ENCODE data around the gene CSTF3.
"Not testable (repeated sequence)": the region's sequence is repeated elsewhere in the genome, so short reads cannot be mapped to it uniquely, and the experiment has no call there.

The CSTF3 gene

DNA sequence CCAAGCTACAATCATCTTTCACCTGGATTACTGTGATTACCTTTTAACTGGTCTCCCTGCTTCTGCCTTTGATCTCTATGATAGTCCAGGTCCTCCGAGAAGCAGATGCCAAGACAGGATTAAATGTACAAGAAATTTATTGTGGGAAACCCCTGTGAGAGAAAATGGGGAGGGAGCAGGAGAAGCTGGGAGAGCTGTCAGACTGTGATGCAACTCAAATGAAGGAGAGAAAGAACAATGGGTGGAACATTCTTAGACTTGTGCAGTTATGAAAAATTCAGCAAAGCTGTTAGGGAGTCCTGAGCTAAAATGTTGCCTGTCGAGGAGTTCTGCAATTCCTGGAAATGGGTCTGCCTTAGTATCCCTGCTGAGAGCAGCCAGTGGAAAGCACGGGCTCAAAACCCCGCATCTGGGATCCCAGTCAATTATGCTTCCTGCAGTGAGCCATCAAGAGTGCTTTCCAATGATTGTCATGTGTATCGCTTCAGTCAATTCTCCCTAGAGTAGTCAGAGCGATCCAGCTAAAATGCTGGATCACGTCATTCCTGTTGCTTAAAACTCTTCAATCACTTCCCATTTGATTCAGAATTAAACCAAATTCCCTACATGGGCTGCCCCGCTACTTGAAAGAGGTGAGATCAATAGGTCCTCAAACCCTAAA is 16.5 kb upstream of the CSTF3 start:
- no peak for DNase-seq (ENCODE audit: low spot score)
- Mint-ChIP-seq H3K27me3 (ENCODE audit: low read depth) (no peaks in the 10 kb centered on the region), H3K36me3 (ENCODE audit: low read depth) (peaks cover 2% of the 10 kb centered on the region), H3K4me3 (no peak overlapping the region), H3K27ac (no peak overlapping the region), H3K9me3 (peaks cover 3% of the 10 kb centered on the region), H3K4me1 (ENCODE audit: low read depth) (peaks cover 13% of the 10 kb centered on the region)

DNA sequence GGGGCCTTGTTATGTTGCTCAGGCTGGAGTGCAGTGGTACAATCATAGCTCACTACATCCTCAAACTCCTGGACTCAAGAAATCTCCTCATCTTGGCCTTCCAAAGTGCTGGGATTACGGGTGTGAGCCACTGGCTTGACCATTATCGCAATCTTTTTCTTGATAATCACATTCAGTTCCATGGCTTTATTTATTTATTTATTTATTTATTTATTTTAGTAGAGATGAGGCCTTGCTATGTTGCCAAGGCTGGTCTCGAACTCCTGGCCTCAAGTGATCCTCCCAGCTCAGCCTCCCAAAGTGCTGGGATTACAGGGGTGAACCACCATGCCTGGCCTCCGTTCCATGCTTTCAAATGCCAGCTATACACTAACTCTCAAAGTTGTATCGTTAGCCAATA is 15.5 kb upstream of the CSTF3 start:
- DNase-seq (ENCODE audit: low spot score); H3K27ac Mint-ChIP-seq; H3K36me3 Mint-ChIP-seq (ENCODE audit: low read depth); H3K9me3 Mint-ChIP-seq; H3K27me3 Mint-ChIP-seq (ENCODE audit: low read depth); H3K4me3 Mint-ChIP-seq: not testable (repeated sequence)
- H3K4me1 Mint-ChIP-seq (ENCODE audit: low read depth), result peaks cover 13% of the 10 kb centered on the region

DNA sequence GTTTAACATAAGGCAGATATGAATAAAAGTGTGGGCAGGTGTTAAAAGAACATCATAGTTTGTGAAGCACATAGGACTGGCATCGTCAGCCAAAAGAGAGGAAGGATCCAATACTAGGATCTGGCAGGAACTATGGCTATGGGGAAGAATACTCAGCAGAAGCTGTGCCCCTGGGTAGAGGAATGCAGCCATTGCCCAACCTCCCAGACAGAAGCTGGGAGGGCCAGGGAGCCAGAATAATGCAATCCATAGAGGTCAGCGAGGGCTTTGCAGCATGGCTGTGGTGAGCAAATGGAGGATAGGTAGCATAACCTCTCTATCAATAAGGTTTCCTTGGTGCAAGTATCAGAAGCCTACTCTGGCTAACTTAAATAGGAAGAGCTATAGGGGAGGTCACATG is 11.7 kb upstream of the CSTF3 start:
- Mint-ChIP-seq H3K9me3 (no peaks in the 10 kb centered on the region), H3K36me3 (ENCODE audit: low read depth) (no peaks in the 10 kb centered on the region), H3K4me1 (ENCODE audit: low read depth) (no peaks in the 10 kb centered on the region), H3K4me3 (no peak overlapping the region), H3K27me3 (ENCODE audit: low read depth) (no peaks in the 10 kb centered on the region), H3K27ac (no peak overlapping the region)
- DNase-seq (ENCODE audit: low spot score), result no peak

DNA sequence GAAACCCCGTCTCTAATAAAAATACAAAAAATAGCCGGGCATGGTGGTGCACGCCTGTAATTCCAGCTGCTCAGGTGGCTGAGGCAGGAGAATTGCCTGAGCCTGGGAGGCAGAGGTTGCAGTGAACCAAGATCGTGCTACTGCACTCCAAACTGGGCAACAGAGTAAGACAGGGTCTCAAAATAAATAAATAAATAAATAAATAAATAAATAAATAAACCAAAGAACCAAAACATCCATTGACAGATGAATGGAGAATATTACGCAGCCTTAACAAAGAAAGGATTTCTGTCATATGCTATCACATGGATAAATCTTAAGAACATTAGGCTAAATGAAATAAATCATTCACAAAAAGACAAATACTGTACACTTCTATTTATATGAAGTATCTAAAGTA is 11.1 kb upstream of the CSTF3 start:
- no peaks in the 10 kb centered on the region for H3K4me1 Mint-ChIP-seq (ENCODE audit: low read depth)
- no peak overlapping the region for H3K4me3 Mint-ChIP-seq
- H3K27me3 Mint-ChIP-seq (ENCODE audit: low read depth), result no peaks in the 10 kb centered on the region
- no peaks in the 10 kb centered on the region for H3K36me3 Mint-ChIP-seq (ENCODE audit: low read depth)
- DNase-seq (ENCODE audit: low spot score), result no peak
- H3K9me3 Mint-ChIP-seq, result no peaks in the 10 kb centered on the region
- no peak overlapping the region for H3K27ac Mint-ChIP-seq

DNA sequence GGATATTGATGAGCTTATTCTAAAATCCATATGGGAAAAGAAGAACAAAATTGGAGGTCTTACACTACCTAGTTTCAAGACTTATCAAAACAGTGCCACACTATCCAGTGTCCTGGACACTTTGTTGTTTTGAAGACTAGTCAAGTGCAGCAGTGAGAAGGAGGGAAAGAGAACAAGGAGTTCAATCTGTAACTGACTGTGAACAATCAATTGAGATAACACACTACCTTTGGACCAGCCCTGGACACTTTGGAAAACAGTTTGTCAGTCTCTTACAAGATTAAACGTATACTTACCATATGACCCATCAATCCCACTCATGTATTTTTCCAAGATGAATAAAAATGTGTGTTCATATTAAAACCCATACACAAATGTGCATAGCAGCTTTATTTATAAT is 10.0 kb upstream of the CSTF3 start:
- Mint-ChIP-seq H3K9me3 (no peaks in the 10 kb centered on the region), H3K27me3 (ENCODE audit: low read depth) (no peaks in the 10 kb centered on the region), H3K27ac (no peak overlapping the region), H3K4me3 (no peak overlapping the region), H3K4me1 (ENCODE audit: low read depth) (no peaks in the 10 kb centered on the region), H3K36me3 (ENCODE audit: low read depth) (no peaks in the 10 kb centered on the region)
- no peak for DNase-seq (ENCODE audit: low spot score)

DNA sequence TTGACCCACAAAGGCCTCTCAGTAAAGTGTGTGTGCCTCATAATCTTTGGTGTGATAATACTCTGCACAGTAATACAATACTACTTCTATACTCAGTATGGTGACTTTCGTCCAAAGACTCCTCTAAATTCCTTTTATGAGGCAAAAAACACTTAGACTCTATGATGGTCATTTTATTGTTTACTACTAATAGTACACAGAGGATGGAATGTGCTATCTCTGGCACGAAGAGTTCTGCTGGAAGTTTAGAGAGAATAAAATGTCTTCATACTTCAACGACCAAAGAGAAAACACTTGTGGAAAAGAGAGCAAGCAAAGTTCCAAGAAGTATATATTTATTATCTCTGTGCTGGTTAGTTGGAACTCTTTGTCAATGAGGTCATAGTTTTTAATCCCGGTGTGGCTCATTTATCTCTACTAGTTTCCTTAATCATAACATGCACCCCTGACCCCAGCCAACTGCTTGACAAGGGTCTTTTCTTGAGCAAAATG is 7.5 kb upstream of the CSTF3 start:
- H3K36me3 Mint-ChIP-seq (ENCODE audit: low read depth), result no peaks in the 10 kb centered on the region
- no peaks in the 10 kb centered on the region for H3K9me3 Mint-ChIP-seq
- H3K4me3 Mint-ChIP-seq, result no peak overlapping the region
- H3K27ac Mint-ChIP-seq, result no peak overlapping the region
- no peaks in the 10 kb centered on the region for H3K4me1 Mint-ChIP-seq (ENCODE audit: low read depth)
- no peaks in the 10 kb centered on the region for H3K27me3 Mint-ChIP-seq (ENCODE audit: low read depth)
- DNase-seq (ENCODE audit: low spot score), result no peak

DNA sequence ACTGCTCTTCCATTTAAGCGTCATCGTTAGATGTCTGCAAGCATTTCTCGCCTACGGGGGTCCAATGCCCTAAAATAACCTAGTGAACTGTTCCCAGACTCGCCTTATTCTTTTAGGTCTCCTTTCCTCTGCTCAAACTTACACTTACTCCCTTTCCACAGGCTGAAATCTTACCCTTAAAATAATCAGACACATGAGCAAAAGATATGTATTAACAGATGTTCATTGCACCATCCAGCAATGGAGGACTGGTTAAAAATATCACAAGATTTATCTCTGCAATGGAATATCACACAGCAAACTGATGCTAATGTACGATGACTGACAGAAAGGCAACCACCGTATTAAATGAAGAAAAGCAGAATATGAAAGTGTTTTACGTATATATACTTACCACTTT is 1.6 kb upstream of the CSTF3 start:
- no peaks in the 10 kb centered on the region for H3K27me3 Mint-ChIP-seq (ENCODE audit: low read depth)
- H3K27ac Mint-ChIP-seq, result peak overlapping the region; percentile 78
- H3K9me3 Mint-ChIP-seq, result no peaks in the 10 kb centered on the region
- H3K36me3 Mint-ChIP-seq (ENCODE audit: low read depth), result peaks cover 24% of the 10 kb centered on the region
- peaks cover 30% of the 10 kb centered on the region for H3K4me1 Mint-ChIP-seq (ENCODE audit: low read depth)
- peak overlapping the region; percentile 76 for H3K4me3 Mint-ChIP-seq
- no peak for DNase-seq (ENCODE audit: low spot score)

DNA sequence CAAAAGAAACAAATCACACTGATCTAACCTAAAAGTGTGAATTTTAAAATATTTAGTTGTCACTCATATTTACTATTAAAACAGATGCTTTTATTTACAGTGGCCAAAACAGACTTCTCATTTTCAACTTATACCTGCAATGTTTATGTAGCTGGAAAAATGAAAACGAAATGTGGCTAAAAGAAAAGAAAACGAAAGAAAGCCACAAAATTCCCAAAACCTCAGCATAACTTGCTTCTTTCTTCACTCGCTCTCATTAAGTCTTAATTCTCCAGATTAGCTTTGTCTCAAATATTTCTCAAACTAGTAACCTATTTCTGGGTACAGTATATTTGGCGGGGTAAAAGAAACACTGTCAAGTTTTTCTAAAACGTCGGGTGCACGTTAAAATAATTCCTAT is 693 bp downstream of the CSTF3 start:
- Mint-ChIP-seq H3K27me3 (ENCODE audit: low read depth) (no peaks in the 10 kb centered on the region), H3K9me3 (no peaks in the 10 kb centered on the region), H3K4me1 (ENCODE audit: low read depth) (peaks cover 42% of the 10 kb centered on the region), H3K4me3 (peak overlapping the region; percentile 96), H3K36me3 (ENCODE audit: low read depth) (peaks cover 30% of the 10 kb centered on the region), H3K27ac (peak overlapping the region; percentile 97)
- no peak for DNase-seq (ENCODE audit: low spot score)

DNA sequence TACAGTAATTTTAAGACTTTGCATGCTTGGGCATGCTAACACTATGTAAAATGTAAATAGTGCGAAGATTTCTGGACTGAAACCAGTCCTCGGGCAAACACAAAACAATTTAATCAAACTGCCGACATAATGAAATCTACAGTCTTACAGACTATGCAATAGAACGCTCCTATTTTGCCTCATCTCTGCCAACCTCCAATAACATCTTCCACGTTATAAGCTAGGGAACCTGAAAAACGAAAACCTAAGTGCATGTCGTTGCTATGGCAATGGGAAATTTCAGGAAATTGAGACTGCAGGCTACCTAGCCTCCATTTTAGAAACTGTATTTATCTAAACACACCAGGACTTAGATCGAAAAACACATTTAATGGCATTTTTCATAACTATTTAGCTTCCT is 1.1 kb downstream of the CSTF3 start:
- DNase-seq (ENCODE audit: low spot score), result no peak
- Mint-ChIP-seq H3K9me3 (no peaks in the 10 kb centered on the region), H3K4me3 (peak overlapping the region; percentile 96), H3K27me3 (ENCODE audit: low read depth) (no peaks in the 10 kb centered on the region), H3K36me3 (ENCODE audit: low read depth) (peaks cover 33% of the 10 kb centered on the region), H3K4me1 (ENCODE audit: low read depth) (peaks cover 43% of the 10 kb centered on the region), H3K27ac (peak overlapping the region; percentile 97)

DNA sequence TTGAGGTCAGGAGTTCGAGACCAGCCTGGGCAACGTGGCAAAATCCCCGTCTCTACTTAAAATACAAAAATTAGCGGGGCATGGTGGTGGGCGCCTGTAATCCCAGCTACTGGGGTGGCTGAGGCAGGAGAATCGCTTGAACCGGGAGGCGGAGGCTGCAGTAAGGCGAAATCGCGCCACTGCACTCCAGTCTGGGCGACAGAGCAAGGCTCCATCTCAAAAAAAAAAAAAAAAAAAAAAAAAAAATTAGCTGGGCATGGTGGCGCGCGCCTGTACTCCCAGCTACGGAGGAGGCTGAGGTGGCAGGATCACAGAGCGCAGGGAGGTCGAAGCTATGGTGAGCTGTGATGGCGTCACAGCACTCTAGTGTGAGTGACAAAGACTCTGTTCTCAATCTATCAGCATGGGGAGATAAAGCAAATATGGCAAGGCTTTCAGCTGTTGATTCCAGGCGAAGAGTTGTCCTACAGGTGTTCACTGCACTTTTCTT is 1.9 kb downstream of the CSTF3 start:
- DNase-seq (ENCODE audit: low spot score); H3K27me3 Mint-ChIP-seq (ENCODE audit: low read depth); H3K9me3 Mint-ChIP-seq: not testable (repeated sequence)
- Mint-ChIP-seq H3K27ac (peak overlapping the region; percentile 50), H3K4me3 (peak overlapping the region; percentile 96), H3K36me3 (ENCODE audit: low read depth) (peaks cover 37% of the 10 kb centered on the region), H3K4me1 (ENCODE audit: low read depth) (peaks cover 43% of the 10 kb centered on the region)

DNA sequence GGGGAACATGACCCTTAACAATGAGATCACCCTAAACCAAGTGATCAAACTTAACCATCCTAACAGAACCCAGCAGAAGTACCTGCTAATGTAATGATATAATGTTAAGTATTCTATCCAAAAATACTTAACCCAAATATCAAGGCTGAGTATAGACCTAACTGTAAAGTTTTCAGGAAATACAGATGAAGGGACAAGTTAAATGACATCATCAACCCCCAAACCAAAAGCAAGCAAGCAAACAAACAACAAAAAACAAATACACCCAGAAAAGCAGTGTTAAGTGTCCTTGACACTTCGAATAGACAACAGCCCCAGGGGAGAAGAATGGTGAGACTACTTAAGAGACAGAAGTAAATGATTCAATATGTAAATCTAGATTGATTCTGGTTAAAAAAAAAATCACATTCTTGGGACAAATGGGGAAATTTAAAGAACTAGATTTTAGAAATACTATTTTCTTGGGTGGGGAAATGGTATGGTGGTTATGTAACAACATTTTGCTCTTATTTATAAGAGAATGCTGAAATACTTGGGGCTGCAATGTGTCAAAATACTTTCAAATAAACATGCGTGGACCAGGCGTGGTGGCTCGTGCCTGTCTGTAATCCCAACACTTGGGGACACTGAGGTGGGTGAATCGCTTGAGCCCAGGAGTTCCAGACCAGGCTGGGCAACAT is 2.5 kb downstream of the CSTF3 start:
- Mint-ChIP-seq H3K36me3 (ENCODE audit: low read depth) (peaks cover 38% of the 10 kb centered on the region), H3K9me3 (no peaks in the 10 kb centered on the region), H3K27me3 (ENCODE audit: low read depth) (no peaks in the 10 kb centered on the region), H3K27ac (peak overlapping the region; percentile 47), H3K4me3 (peak overlapping the region; percentile 96), H3K4me1 (ENCODE audit: low read depth) (peaks cover 43% of the 10 kb centered on the region)
- no peak for DNase-seq (ENCODE audit: low spot score)

DNA sequence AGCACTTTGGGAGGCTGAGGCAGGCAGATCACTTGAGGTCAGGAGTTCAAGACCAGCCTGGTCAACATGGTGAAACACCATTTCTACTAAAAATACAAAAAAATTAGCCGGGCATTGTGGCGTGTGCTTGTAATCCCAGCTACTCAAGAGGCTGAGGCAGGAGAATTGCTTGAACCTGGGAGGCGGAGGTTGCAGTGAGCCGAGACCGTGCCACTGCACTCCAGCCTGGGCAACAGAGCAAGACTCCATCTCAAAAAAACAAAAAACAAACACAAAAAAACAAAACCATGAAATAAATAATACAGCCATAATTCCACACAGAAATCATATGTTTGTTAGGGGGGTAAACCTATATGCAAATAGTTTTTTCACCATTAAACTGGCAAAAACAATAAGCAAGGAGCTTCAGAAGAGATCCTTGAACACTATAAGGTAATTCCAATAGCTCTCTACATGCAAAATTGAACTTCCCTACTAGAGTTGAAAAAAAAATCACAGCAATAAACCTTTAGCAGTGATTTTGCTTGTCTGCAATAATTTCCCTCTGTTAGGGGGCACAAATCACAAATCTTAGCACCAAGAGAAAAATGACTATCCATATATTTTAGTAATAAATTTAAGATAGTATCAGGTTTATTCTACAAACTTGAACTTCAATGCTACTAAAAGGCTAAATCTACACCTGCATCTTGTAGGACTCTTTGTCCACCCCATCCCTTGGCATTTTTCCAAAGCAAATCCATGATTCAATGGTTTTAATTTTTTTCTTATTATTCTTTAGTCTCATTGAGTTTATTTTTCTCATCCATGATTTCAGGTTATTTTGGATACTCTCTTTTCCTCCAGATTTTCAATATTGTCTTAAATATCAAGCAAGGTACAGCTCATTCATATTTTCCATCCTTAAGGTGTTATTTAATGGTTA is 3.9 kb downstream of the CSTF3 start:
- peak overlapping the region; percentile 35 for H3K27ac Mint-ChIP-seq
- H3K27me3 Mint-ChIP-seq (ENCODE audit: low read depth), result no peaks in the 10 kb centered on the region
- H3K4me3 Mint-ChIP-seq, result peak overlapping the region; percentile 54
- no peaks in the 10 kb centered on the region for H3K9me3 Mint-ChIP-seq
- no peak for DNase-seq (ENCODE audit: low spot score)
- H3K36me3 Mint-ChIP-seq (ENCODE audit: low read depth), result peaks cover 42% of the 10 kb centered on the region
- peaks cover 43% of the 10 kb centered on the region for H3K4me1 Mint-ChIP-seq (ENCODE audit: low read depth)

DNA sequence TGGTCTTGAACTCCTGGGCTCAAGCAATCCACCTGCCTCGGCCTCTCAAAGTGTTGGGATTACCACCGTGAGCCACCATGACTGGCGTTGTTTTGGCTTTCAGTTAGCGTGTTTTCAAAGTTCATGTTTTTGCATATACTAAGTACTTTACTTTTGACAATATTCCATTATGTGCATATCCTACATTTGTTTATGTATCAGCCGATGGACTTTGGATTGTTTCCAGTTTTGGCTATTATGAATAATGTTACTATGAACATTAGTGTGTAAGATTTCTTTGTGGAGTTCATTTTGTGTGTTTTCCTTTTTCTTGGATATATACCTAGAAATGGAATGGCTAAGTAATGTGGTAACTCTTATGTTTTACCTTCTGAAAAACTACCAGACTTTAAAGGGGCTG is 9.9 kb downstream of the CSTF3 start:
- H3K27me3 Mint-ChIP-seq (ENCODE audit: low read depth), result no peaks in the 10 kb centered on the region
- DNase-seq (ENCODE audit: low spot score), result no peak
- no peak overlapping the region for H3K27ac Mint-ChIP-seq
- H3K36me3 Mint-ChIP-seq (ENCODE audit: low read depth), result peaks cover 33% of the 10 kb centered on the region
- H3K4me1 Mint-ChIP-seq (ENCODE audit: low read depth), result peaks cover 8% of the 10 kb centered on the region
- H3K4me3 Mint-ChIP-seq, result no peak overlapping the region
- H3K9me3 Mint-ChIP-seq, result no peaks in the 10 kb centered on the region

DNA sequence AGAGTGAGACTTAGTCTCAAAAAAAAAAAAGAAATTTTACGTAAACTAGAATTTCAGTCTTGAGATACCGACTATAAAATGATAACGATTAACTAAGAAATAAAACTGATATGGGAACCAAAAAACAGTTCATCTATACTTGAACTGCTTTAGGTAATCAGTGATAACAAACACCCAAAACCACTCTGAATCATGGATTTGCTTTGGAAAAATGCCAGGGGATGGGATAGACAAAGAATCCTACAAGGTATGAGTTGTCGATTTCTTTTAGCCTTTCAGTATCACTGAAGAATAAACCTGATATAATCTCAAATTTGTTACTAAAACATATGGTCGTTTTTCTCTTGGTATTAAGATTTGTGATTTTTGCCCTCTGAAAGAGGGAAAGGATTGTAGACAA is 13.7 kb downstream of the CSTF3 start:
- Mint-ChIP-seq H3K36me3 (ENCODE audit: low read depth) (peaks cover 25% of the 10 kb centered on the region), H3K27me3 (ENCODE audit: low read depth) (no peaks in the 10 kb centered on the region), H3K9me3 (no peaks in the 10 kb centered on the region), H3K4me3 (no peak overlapping the region), H3K27ac (no peak overlapping the region), H3K4me1 (ENCODE audit: low read depth) (peaks cover 2% of the 10 kb centered on the region)
- DNase-seq (ENCODE audit: low spot score), result no peak
